UCSD-AML1 (cell line): ENCODE data around the gene LGALS12.

Source experiments
- DNase-seq: peaks from one replicate; lab custom pipeline; 2025; ENCODE audit not compliant: unreplicated experiment; lab: John Stamatoyannopoulos, UW

LGALS12 gene

GRCh38 chr11:63505857-63506528 lies at the start of gene LGALS12:
Gene LGALS12 (plus strand): TSS chr11:63506084. CDS start chr11:63506459, 375 bp downstream.
- DNase-seq, result peak; percentile 92

- DNase-seq, result no peak
These were observed 46.3 kb upstream of the LGALS12 start for GRCh38 chr11:63459586-63459985.

- no peak for DNase-seq
These were observed 43.7 kb upstream of the LGALS12 start for GRCh38 chr11:63462137-63462536.

GRCh38 chr11:63470311-63470710 lies 35.6 kb upstream of the LGALS12 start:
- no peak for DNase-seq

- no peak for DNase-seq
These were observed 33.5 kb upstream of the LGALS12 start for GRCh38 chr11:63472372-63472771.

- no peak for DNase-seq
These were observed 29.3 kb upstream of the LGALS12 start for GRCh38 chr11:63476618-63477017.

- peak; percentile 32 for DNase-seq
These were observed 27.0 kb upstream of the LGALS12 start for GRCh38 chr11:63478896-63479295.

- DNase-seq, result no peak
These were observed 25.8 kb upstream of the LGALS12 start for GRCh38 chr11:63480039-63480438.

- DNase-seq, result no peak
These were observed 20.1 kb upstream of the LGALS12 start for GRCh38 chr11:63485777-63486176.

- no peak for DNase-seq
These were observed 17.1 kb upstream of the LGALS12 start for GRCh38 chr11:63488789-63489188.

GRCh38 chr11:63489879-63490278 lies 16.0 kb upstream of the LGALS12 start:
- DNase-seq, result no peak

- DNase-seq, result no peak
These were observed 15.2 kb upstream of the LGALS12 start, which contains the start of gene PLAAT5 for GRCh38 chr11:63490551-63491239. Gene PLAAT5 (minus strand): TSS chr11:63491167. CDS start chr11:63491034, 133 bp downstream.

- no peak for DNase-seq
These were observed 14.7 kb upstream of the LGALS12 start for GRCh38 chr11:63491240-63491587.

- no peak for DNase-seq
These were observed 14.1 kb upstream of the LGALS12 start for GRCh38 chr11:63491636-63492372.

- no peak for DNase-seq
These were observed 13.4 kb upstream of the LGALS12 start for GRCh38 chr11:63492441-63492840.

GRCh38 chr11:63493127-63493526 lies 12.8 kb upstream of the LGALS12 start:
- DNase-seq, result no peak

- no peak for DNase-seq
These were observed 10.9 kb upstream of the LGALS12 start for GRCh38 chr11:63494975-63495374.

- DNase-seq, result no peak
These were observed 6.0 kb upstream of the LGALS12 start for GRCh38 chr11:63499874-63500273.

- DNase-seq, result no peak
These were observed 4.6 kb upstream of the LGALS12 start for GRCh38 chr11:63501236-63501635.

GRCh38 chr11:63502252-63502820 lies 3.5 kb upstream of the LGALS12 start:
- DNase-seq, result no peak

- peak; percentile 45 for DNase-seq
These were observed 2.4 kb upstream of the LGALS12 start for GRCh38 chr11:63503492-63503891.

- DNase-seq, result no peak
These were observed 1.8 kb upstream of the LGALS12 start for GRCh38 chr11:63504054-63504453.
